ENCODE data around the gene GZMB. TPM values are rescaled to one million over a fixed set of nuclear protein-coding genes. Genes with fewer than 3 reads are reported as not detected.
A peak's percentile ranks its signal among the peaks of the same experiment; 100 is the strongest.

Gene GZMB
- total and polyA plus RNA-seq, 2 of the 13 experiments (the other 11 are each of a cell fraction or from before 2014, with no cell fraction given), result 0.12 TPM; not detected in 1

DNA sequence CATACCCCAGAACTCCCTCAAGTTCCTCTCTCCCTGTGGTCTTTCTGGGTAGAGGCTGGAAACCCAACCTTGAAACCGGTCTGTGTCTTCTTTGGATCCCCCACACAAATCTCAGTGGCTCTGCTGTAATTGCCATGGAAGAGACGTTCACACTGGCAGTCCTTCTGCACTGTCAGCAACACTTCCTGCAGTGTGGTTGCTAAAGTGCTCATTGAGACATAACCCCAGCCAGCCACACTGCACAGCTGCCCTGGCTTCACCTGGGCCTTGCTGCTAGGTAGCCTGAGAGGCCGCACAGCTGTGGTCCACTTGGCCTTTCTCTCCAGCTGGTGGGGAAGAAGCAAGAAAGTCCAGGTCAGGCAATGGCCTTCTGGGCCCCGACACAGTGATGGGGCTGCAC is 26.9 kb downstream of the GZMB start:
- WGBS (ENCODE audit: low lambda C conversion rate), result 21% methylated on average over 4 of the region's 4 CpGs
- DNase-seq (ENCODE audit: low spot score), result no peak
- CTCF ChIA-PET (ENCODE audit: low intra/inter-chr PET ratio, low total read pairs), result no interaction called here

GRCh38 chr14:24606297-24606696 is 27.7 kb downstream of the GZMB start:
- H3K4me3 ChIP-seq (replicated peaks in 1 of 3; ENCODE audit: insufficient read depth in 1 of 3, low read depth in 2 of 3, low read length in 3 of 3), result no peak overlapping the region
- H3K9ac ChIP-seq (ENCODE audit: insufficient read depth, low read depth, low read length), result no peak overlapping the region
- under 1% methylated on average over 3 of the region's 3 CpGs for WGBS (ENCODE audit: low lambda C conversion rate)
- no TSS peak for BruUV-seq (replicated peaks)
- H3K4me2 ChIP-seq (ENCODE audit: low read depth, low read length), result no peak overlapping the region
- H2AFZ ChIP-seq (ENCODE audit: low read length), result no peak overlapping the region
- intact Hi-C loops (cut with micrococcal nuclease; ENCODE audit: unreplicated experiment), result no loop called here
- no peaks in the 10 kb centered on the region for H3K9me3 ChIP-seq (ENCODE audit: low read length)
- H4K20me1 ChIP-seq (ENCODE audit: insufficient read depth, low read length), result no peaks in the 10 kb centered on the region
- ATAC-seq (no peak; the same call in 2 of the 3 replicates), DNase-seq (ENCODE audit: low spot score) (no peak), FAIRE-seq (no peak)
- no peak overlapping the region for H3K27ac ChIP-seq (ENCODE audit: extremely low read length, insufficient read depth, low read length)
- H3K36me3 ChIP-seq (replicated peaks in 1 of 2; ENCODE audit: control insufficient read depth in 1 of 2, insufficient read depth in 2 of 2, low read length in 2 of 2), result no peaks in the 10 kb centered on the region
- ChIA-PET CTCF (ENCODE audit: low intra/inter-chr PET ratio, low total read pairs) (no interaction called here), POLR2A (no interaction called here)
- no peaks in the 10 kb centered on the region; a peak in 1 of 5 replicates for H3K27me3 ChIP-seq (ENCODE audit: control insufficient read depth in 1 of 2, insufficient read depth in 2 of 2, low read length in 2 of 2)
- no peaks in the 10 kb centered on the region for H3K79me2 ChIP-seq (ENCODE audit: insufficient read depth, low read length)
- H3K4me1 ChIP-seq (ENCODE audit: insufficient read depth, low read length), result peaks cover 7% of the 10 kb centered on the region; the same call in 1 of the 2 replicates
- in situ Hi-C loops (cut with HindIII; ENCODE audit: extremely low pct_ligation_motif_present, low pct_unique_long_range_greater_than_20kb), result no loop called here
- TF ChIP-seq ZFYVE20 (CRISPR knock-in tag; IDR thresholded peaks at IDR 0.05; ENCODE audit: borderline replicate concordance, low read depth), result no peak
- no peak for TF ChIP-seq ZNF687 (CRISPR knock-in tag; IDR thresholded peaks at IDR 0.05)
- no peak for TF ChIP-seq PTBP1 (IDR thresholded peaks at IDR 0.05; ENCODE audit: low read depth, low read length, poor library complexity, severe bottlenecking)
- TF ChIP-seq, protein P1, sequence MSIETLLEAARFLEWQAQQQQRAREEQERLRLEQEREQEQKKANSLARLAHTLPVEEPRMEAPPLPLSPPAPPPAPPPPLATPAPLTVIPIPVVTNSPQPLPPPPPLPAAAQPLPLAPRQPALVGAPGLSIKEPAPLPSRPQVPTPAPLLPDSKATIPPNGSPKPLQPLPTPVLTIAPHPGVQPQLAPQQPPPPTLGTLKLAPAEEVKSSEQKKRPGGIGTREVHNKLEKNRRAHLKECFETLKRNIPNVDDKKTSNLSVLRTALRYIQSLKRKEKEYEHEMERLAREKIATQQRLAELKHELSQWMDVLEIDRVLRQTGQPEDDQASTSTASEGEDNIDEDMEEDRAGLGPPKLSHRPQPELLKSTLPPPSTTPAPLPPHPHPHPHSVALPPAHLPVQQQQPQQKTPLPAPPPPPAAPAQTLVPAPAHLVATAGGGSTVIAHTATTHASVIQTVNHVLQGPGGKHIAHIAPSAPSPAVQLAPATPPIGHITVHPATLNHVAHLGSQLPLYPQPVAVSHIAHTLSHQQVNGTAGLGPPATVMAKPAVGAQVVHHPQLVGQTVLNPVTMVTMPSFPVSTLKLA (IDR thresholded peaks at IDR 0.05), result no peak
- TF ChIP-seq ZNF704 (CRISPR knock-in tag; IDR thresholded peaks at IDR 0.05; ENCODE audit: borderline replicate concordance), result no peak
- no peak for TF ChIP-seq ZNF776 (CRISPR knock-in tag; IDR thresholded peaks at IDR 0.05)
- no peak for TF ChIP-seq EED (CRISPR knock-in tag; IDR thresholded peaks at IDR 0.05)
- no peak for TF ChIP-seq NCOR1 (IDR thresholded peaks at IDR 0.05; ENCODE audit: borderline replicate concordance, low read length)

More for the DNA sequence above, 26.9 kb downstream of the GZMB start:
- Histone ChIP-seq H2AFZ (ENCODE audit: low read length) (no peak overlapping the region), H3K9ac (ENCODE audit: insufficient read depth, low read depth, low read length) (no peak overlapping the region), H3K79me2 (ENCODE audit: insufficient read depth, low read length) (no peaks in the 10 kb centered on the region), H3K27me3 (ENCODE audit: control insufficient read depth in 1 of 2, insufficient read depth in 2 of 2, low read length in 2 of 2) (no peaks in the 10 kb centered on the region), H3K4me2 (ENCODE audit: low read depth, low read length) (no peak overlapping the region), H3K27ac (ENCODE audit: extremely low read length, insufficient read depth, low read length) (no peak overlapping the region), H3K36me3 (replicated peaks in 1 of 2; ENCODE audit: control insufficient read depth in 1 of 2, insufficient read depth in 2 of 2, low read length in 2 of 2) (no peaks in the 10 kb centered on the region), H3K4me1 (ENCODE audit: insufficient read depth, low read length) (peaks cover 7% of the 10 kb centered on the region; the same call in 1 of the 2 replicates), H3K4me3 (replicated peaks in 1 of 3; ENCODE audit: insufficient read depth in 1 of 3, low read depth in 2 of 3, low read length in 3 of 3) (no peak overlapping the region), H3K9me3 (ENCODE audit: low read length) (no peaks in the 10 kb centered on the region), H4K20me1 (ENCODE audit: insufficient read depth, low read length) (no peaks in the 10 kb centered on the region)
- intact Hi-C loops (cut with micrococcal nuclease; ENCODE audit: unreplicated experiment) (no loop called here), in situ Hi-C loops (cut with HindIII; ENCODE audit: extremely low pct_ligation_motif_present, low pct_unique_long_range_greater_than_20kb) (no loop called here)
- no TSS peak for BruUV-seq (replicated peaks)
- POLR2A ChIA-PET, result no interaction called here
- peak; percentile 26 to 37; a peak in 1 of 4 replicates for TF ChIP-seq MAFK (conservative IDR thresholded peaks at IDR 0.05 in 1 of 2, IDR thresholded peaks at IDR 0.05 in 1 of 2; ENCODE audit: low read length in 2 of 2)
- TF ChIP-seq MAFF (IDR thresholded peaks at IDR 0.05; ENCODE audit: low read depth, low read length), result 0 out of 2 replicates have a peak, but pooled peaks have one; percentile 22
- no peak for TF ChIP-seq ZNF607 (CRISPR knock-in tag; IDR thresholded peaks at IDR 0.05; ENCODE audit: borderline replicate concordance)
- FAIRE-seq, result no peak
- peak; percentile 8; the same call in 1 of the 3 replicates for ATAC-seq
